GM20000 (cell line): Measurements from ENCODE around the gene JCHAIN.

ENCODE experiments used
- DNase-seq: peaks from one replicate; pipeline ENCODE4 v3.0.0; 2012; ENCODE audit warnings: low spot score
- TF ChIP-seq, protein P1 (sequence below): IDR thresholded peaks from 2 replicates; pipeline ENCODE4 v1.5.1; 2012; ENCODE audit warnings: mild to moderate bottlenecking, control low read depth; ENCODE audit errors: extremely low read depth, missing control alignments

Gene JCHAIN

DNA sequence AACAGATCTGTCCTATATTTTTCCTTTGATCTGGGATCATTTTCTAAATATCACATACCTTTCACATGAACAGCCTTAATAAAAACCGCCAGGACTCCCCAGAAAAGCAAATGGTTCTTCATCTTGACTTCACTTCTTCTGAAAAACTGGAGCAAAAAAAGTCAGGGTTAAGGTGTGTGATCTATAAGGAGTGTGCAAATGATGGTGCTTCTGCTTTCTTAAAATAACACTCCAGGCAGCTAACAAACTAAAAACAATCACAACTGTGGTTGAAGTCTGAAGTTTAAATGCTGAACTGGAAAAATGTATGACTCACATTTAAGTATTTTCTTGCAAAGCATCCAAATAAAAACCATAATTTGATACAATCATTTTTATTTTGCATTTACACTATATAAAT is at the start of gene JCHAIN:
JCHAIN (minus strand) TSS at position 140 of the 400 bp plus-strand sequence; CDS start at position 122, 18 bp downstream.
- TF ChIP-seq, protein P1, sequence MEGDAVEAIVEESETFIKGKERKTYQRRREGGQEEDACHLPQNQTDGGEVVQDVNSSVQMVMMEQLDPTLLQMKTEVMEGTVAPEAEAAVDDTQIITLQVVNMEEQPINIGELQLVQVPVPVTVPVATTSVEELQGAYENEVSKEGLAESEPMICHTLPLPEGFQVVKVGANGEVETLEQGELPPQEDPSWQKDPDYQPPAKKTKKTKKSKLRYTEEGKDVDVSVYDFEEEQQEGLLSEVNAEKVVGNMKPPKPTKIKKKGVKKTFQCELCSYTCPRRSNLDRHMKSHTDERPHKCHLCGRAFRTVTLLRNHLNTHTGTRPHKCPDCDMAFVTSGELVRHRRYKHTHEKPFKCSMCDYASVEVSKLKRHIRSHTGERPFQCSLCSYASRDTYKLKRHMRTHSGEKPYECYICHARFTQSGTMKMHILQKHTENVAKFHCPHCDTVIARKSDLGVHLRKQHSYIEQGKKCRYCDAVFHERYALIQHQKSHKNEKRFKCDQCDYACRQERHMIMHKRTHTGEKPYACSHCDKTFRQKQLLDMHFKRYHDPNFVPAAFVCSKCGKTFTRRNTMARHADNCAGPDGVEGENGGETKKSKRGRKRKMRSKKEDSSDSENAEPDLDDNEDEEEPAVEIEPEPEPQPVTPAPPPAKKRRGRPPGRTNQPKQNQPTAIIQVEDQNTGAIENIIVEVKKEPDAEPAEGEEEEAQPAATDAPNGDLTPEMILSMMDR: no peak
- DNase-seq: no peak

DNA sequence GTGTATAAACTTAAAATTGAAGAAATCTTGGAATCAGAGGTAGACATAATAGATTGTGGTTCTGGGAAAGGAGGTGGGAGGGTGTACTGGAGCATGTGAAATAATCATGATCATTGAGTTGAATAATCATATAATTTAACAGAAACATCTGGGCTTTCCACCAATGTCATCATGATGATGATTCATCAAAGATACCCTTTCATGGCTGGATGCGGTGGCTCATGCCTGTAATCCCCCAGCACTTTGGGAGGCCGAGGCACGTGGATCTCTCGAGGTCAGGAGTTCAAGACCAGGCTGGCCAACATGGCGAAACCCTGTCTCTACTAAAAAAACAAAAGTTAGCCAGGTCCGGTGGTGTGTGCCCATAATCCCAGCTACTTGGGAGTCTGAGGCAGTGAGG is 48.8 kb upstream of the JCHAIN start:
- TF ChIP-seq, protein P1: no peak
- no peak for DNase-seq

DNA sequence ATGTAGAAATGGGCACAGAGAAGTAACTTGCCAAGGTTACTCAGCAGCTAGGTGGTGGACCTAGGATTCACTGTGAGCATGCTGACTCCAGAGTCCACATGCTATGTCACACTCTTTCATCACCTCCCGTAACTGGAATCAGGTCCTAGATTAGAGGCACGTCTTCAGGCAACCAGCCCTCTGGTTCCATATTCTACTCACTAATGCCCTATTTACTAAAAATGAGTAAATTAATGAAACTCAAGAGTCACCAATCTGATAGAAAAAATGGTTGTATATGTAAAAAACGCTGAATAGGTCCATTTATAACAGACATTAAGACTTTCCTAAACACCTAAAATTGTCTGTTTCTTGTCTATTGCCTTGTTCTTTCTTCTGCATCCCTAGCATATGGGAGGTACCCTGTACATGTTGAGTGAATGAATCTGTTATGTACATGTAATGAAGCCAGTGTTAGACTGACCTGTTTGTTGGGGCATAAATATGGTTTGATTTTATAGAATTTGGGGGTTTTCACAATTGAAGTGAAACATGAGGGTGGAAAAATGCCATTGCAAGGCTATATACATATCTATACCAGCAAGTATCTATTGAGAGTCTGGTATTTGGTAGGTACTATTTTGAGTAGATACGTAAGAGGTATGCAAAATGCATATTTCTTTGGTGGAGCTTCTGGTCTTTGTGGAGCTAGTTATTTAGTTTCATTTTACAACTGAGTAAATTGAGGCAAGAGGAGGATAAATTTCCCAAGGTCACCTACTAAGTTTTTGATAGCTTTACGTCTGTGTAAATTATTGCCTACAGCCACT is 48.0 kb upstream of the JCHAIN start:
- TF ChIP-seq, protein P1: no peak
- no peak for DNase-seq

DNA sequence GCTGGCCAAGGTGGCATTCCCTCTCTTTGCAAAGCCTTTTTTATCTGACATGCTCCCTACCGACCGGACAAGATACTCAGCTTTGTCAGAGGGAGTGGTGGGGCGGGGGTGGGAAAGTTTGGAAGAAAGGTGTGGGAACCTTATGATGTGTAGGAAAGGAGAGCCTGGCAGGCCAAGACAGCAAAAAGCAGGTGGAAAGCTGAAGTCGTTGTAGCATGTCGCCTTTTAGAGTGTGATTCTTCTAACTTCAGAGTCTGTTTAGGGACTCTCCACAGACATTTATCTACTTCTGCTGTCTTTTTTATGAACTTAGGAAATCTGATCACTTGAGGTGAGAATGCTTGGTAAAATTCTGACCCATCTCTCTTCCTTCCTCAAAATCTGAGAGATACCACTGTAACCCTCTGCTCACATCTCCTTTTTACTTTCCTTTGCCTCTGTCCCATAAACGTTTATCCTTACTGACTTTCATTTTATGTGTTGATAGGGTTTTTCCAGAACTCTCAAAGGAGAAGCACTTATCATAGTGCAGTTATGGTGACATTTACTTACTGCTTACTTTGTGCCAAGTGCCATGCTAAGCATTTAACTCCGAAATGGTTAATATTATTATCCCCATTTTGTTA is 47.3 kb upstream of the JCHAIN start:
- peak; percentile 26 for DNase-seq
- TF ChIP-seq, protein P1: no peak

DNA sequence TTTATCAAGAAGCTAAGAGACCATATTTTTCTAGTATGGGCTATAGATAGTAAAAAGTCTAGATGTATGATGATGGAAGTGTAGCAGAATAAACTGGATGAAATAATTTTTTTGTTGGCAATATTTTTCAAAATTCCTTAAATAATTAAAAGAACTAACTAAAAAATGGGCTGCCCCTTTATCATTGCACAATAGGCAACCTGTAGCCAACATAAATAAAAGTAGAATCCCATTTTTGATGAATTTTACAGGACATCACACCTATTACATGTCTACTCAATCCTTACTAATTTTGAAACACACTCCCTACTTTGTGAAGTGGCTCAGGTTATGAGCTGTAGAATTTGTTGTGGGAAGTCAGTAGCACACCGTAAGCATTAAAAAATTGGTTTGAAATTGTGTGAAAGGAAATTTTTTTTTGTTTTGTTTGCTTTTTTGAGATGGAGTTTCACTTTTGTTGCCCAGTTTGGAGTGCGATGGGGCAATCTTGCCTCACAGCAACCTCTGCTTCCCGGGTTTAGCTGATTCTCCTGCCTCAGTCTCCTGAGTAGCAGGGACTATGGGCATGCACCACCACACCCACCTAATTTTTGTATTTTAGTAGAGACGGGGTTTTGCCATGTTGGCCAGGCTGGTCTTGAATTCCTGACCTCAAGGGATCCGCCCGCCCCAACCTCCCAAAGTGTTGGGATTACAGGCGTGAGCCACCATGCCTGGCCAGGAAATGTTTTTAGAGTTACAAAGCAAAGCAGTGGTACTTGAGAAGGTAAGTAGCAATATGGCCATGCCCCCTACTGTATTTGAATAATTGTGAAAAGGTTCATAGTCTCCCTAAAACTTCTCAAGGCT is 46.5 kb upstream of the JCHAIN start:
- no peak for DNase-seq
- TF ChIP-seq, protein P1: no peak

DNA sequence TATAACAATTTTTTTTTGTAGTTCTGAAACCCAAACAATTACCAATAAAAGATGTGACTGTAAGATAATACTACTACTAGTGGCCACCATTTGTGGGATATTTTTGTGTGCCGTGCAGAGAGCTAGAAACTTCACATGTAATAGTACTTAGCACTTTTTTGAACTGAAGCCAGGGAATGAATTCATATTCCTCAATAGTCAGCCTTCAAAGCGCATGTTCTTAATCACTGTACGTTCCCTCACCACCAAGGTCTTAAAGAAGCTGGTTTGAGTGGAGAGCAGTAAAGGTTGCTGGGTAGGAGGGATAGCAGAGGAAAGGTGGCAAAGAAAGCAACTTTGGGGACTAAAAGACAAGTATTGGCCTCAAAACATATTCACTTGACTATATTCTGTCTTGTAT is 45.8 kb upstream of the JCHAIN start:
- DNase-seq: no peak
- TF ChIP-seq, protein P1: no peak
